SU-DHL-6 (cell line): Measurements from ENCODE around the gene PLXNC1.

Experiments
- H2AFZ ChIP-seq: fragments of 200-600 bp; sonication (generic); 2 replicates; pipeline ENCODE4 v1.6.1; 2014; ENCODE audit warnings: low read depth, mild to moderate bottlenecking, moderate library complexity, mixed read lengths, antibody characterized with exemption, low read length; ENCODE audit not compliant: severe bottlenecking
- H3F3A ChIP-seq: fragments of 200-600 bp; shearing (Covaris generic); 2 replicates; pipeline ENCODE4 v1.6.0; 2016; ENCODE audit warnings: antibody characterized with exemption, mild to moderate bottlenecking; ENCODE audit not compliant: insufficient read depth
- H3K27ac ChIP-seq: fragments of 200-600 bp; sonication (generic); 2 replicates; pipeline ENCODE4 v1.5.1; 2016; ENCODE audit warnings: low read depth, mild to moderate bottlenecking, low read length, moderate library complexity, mixed read lengths
- H3K27me3 ChIP-seq: fragments of 200-600 bp; sonication (generic), shearing (Covaris generic); 2 replicates; pipeline ENCODE4 v1.6.0; 2014; ENCODE audit warnings: mild to moderate bottlenecking, low read length
- H3K36me3 ChIP-seq: fragments of 200-600 bp; sonication (generic); 2 replicates; pipeline ENCODE4 v1.6.1; 2014; ENCODE audit warnings: mild to moderate bottlenecking, low read length, mixed read lengths
- H3K4me2 ChIP-seq: fragments of 300-600, 200-600 bp; shearing (Covaris generic), sonication (generic); 2 replicates; pipeline ENCODE4 v1.6.0; 2014; ENCODE audit warnings: low read length, low read depth, mild to moderate bottlenecking; ENCODE audit not compliant: poor library complexity, severe bottlenecking
- H3K4me3 ChIP-seq: fragments of 200-600 bp; sonication (generic); 2 replicates; pipeline ENCODE4 v1.5.1; 2014; ENCODE audit warnings: antibody characterized with exemption, low read length, mild to moderate bottlenecking, mixed read lengths; ENCODE audit not compliant: insufficient read depth, poor library complexity, severe bottlenecking
- H3K79me2 ChIP-seq: fragments of 200-600 bp; sonication (generic); 2 replicates; pipeline ENCODE4 v1.6.1; 2014; ENCODE audit warnings: mild to moderate bottlenecking, low read length, moderate library complexity; ENCODE audit not compliant: insufficient read depth
- H3K9ac ChIP-seq: fragments of 200-600 bp; sonication (generic); 2 replicates; pipeline ENCODE4 v1.7.0; 2014; ENCODE audit warnings: mild to moderate bottlenecking, low read length
- H3K9me2 ChIP-seq: fragments of 200-600 bp; sonication (generic); replicated peaks from 2 replicates; pipeline ENCODE4 v1.6.1; 2014; ENCODE audit warnings: low read length; ENCODE audit not compliant: insufficient read depth
- H3K9me3 ChIP-seq: fragments of 200-600 bp; sonication (generic); 2 replicates; pipeline ENCODE4 v1.6.1; 2014; ENCODE audit warnings: low read length, mixed read lengths; ENCODE audit not compliant: insufficient read depth
- H4K20me1 ChIP-seq: fragments of 200-600 bp; sonication (generic); 2 replicates; pipeline ENCODE4 v1.6.1; 2014; ENCODE audit warnings: low read depth, mild to moderate bottlenecking, antibody characterized with exemption, low read length, moderate library complexity, mixed read lengths
- EZH2phosphoT487 ChIP-seq: fragments of 200-600 bp; sonication (generic), shearing (Covaris generic); conservative IDR thresholded peaks from 2 replicates; pipeline ENCODE4 v1.6.1; 2018; ENCODE audit warnings: mild to moderate bottlenecking, antibody characterized with exemption, low read length, moderate library complexity, mixed read lengths
- TF ChIP-seq, protein P1 (sequence below): fragments of 200-600 bp; sonication (generic); IDR thresholded peaks from one replicate; pipeline ENCODE4 v1.5.1; 2017; ENCODE audit warnings: antibody characterized with exemption, mild to moderate bottlenecking, low read length, moderate library complexity; ENCODE audit not compliant: insufficient read depth, poor library complexity, severe bottlenecking

The PLXNC1 gene

DNA sequence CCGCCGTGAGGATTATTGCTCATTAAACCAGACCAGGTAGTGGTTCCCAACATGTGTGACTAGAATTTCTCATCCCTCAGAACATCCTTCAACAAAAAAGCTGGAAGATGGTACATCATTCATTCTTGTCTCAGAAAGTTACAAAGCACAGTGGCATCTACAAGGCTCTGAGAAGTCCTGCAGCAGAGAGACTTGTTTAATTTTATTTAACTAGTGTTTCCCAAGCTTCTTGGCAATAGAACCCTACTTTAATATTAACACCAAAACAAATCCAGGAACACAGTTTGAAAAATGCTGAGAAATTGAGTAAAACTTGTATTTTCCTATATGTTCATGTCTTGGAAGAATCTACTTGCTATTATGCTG, 54.8 kb downstream of the PLXNC1 start:
- Histone ChIP-seq H3K27me3 (no peaks in the 10 kb centered on the region), H3K9me2 (no peaks in the 10 kb centered on the region), H3K36me3 (no peaks in the 10 kb centered on the region), H2AFZ (no peak overlapping the region), H3K79me2 (peaks cover 4% of the 10 kb centered on the region; the same call in 1 of the 2 replicates), H4K20me1 (no peaks in the 10 kb centered on the region), H3K27ac (peak overlapping the region; percentile 94; the same call in 1 of the 2 replicates), H3K4me2 (no peak overlapping the region), H3K4me3 (no peak overlapping the region), H3K9me3 (no peaks in the 10 kb centered on the region), H3K9ac (no peak overlapping the region), H3F3A (peaks cover 29% of the 10 kb centered on the region)
- no peak for TF ChIP-seq EZH2phosphoT487
- TF ChIP-seq, protein P1, sequence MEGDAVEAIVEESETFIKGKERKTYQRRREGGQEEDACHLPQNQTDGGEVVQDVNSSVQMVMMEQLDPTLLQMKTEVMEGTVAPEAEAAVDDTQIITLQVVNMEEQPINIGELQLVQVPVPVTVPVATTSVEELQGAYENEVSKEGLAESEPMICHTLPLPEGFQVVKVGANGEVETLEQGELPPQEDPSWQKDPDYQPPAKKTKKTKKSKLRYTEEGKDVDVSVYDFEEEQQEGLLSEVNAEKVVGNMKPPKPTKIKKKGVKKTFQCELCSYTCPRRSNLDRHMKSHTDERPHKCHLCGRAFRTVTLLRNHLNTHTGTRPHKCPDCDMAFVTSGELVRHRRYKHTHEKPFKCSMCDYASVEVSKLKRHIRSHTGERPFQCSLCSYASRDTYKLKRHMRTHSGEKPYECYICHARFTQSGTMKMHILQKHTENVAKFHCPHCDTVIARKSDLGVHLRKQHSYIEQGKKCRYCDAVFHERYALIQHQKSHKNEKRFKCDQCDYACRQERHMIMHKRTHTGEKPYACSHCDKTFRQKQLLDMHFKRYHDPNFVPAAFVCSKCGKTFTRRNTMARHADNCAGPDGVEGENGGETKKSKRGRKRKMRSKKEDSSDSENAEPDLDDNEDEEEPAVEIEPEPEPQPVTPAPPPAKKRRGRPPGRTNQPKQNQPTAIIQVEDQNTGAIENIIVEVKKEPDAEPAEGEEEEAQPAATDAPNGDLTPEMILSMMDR, result no peak

DNA sequence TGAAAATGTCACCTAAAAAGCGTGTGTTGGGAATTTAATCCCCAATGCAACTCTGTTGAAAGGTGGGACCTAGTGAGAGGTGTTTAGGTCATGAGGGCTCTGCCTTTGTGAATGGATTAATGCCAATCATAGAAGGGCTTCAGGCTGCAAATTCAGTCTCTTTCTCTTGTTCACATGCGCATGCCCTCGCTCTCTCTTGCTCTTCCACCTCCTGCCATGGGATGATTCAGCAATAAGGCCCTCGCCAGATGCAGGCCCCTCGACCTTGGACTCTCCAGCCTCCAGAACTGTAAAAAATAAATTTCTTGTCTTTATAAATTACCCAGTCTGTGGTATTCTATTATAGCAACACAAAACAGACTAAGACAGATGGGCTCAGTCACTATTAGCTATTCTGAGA, 55.4 kb downstream of the PLXNC1 start:
- Histone ChIP-seq H3K4me3 (no peak overlapping the region), H4K20me1 (no peaks in the 10 kb centered on the region), H2AFZ (no peak overlapping the region), H3K9me3 (no peaks in the 10 kb centered on the region), H3K9ac (0 out of 2 replicates have a peak overlapping the region, but pooled peaks have one; percentile 37), H3K27me3 (no peaks in the 10 kb centered on the region), H3K36me3 (no peaks in the 10 kb centered on the region), H3K79me2 (peaks cover 4% of the 10 kb centered on the region; the same call in 1 of the 2 replicates), H3F3A (peaks cover 29% of the 10 kb centered on the region), H3K27ac (peak overlapping the region; percentile 94), H3K9me2 (no peaks in the 10 kb centered on the region), H3K4me2 (peak overlapping the region; percentile 97)
- no peak for TF ChIP-seq EZH2phosphoT487
- TF ChIP-seq, protein P1, result no peak

DNA sequence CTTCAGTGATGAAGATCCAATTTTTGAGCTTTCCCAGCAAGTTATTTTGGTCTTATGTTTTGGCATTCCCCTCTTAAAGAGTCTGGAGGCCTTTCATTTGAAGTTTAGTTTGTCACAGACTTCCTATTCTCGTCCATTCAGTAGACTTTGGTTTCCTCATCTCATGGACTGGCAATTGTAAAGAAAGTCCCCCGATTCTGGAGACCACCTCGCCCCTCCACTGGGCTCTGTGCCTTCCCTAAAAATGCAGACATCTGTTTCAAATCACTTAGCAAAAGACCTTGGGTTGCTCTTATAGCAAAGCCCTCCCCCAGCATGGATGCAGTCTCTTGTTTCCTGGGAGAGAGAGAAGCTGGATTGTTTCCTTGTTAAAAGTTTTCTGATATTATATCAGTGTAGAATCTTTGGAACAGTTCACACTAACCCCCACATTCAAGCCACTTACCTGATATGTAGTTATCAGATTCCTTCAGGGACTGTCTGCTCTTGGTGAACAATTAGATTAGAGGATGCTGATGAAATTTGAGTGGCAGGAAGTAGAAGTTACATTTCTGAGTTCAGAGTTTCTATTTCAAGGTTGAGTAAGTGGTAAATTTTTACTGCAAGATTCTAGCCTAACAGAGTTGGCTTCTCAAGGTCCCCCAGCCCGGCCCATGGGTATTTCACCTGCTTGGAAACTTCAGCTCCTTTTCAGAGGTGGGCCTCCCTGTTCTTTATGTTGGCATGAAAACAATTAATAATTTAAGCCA, 56.3 kb downstream of the PLXNC1 start:
- peak overlapping the region; percentile 94 for H3K27ac ChIP-seq
- peak overlapping the region; percentile 35 for H3K4me3 ChIP-seq
- H3F3A ChIP-seq, result peaks cover 29% of the 10 kb centered on the region
- H3K27me3 ChIP-seq, result no peaks in the 10 kb centered on the region
- H3K4me2 ChIP-seq, result peak overlapping the region; percentile 97
- H2AFZ ChIP-seq, result peak overlapping the region; percentile 0
- H3K36me3 ChIP-seq, result no peaks in the 10 kb centered on the region
- no peaks in the 10 kb centered on the region for H3K9me3 ChIP-seq
- H3K9me2 ChIP-seq, result no peaks in the 10 kb centered on the region
- H3K9ac ChIP-seq, result peak overlapping the region; percentile 37
- TF ChIP-seq, protein P1, result no peak
- no peak for TF ChIP-seq EZH2phosphoT487
- H4K20me1 ChIP-seq, result no peaks in the 10 kb centered on the region
- H3K79me2 ChIP-seq, result peaks cover 4% of the 10 kb centered on the region; the same call in 1 of the 2 replicates
